Measurements from ENCODE around the gene PNMA8A. TPM values are rescaled to one million over a fixed set of nuclear protein-coding genes. Genes with fewer than 3 reads are reported as not detected.

PNMA8A gene
- total and polyA plus RNA-seq, 2 of the 8 experiments (the other 6 are each of a cell fraction or from before 2014, with no cell fraction given): 10.0 to 22.8 TPM

DNA sequence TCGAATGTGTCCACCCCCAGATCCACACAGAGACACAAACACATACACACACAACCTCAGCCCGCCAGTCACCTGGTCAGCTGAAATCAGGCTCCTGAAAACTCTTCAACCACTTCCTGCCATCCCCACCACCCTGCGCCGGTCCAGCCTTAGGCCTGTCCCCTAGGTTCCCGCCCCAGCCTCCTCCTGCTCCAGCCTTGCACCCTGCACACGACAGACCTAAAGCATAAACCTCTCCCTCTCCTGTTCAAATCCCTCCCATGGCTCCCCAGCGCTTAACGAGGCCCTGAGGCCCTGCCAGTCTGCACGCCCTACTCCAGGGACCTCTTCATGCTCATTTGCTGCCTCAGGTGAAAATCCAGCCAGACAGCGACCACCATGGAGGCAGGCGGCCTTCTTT is 17.2 kb upstream of the PNMA8A start:
- H3K23me2 ChIP-seq (ENCODE audit: low read depth, low read length): peaks cover 9% of the 10 kb centered on the region; the same call in 1 of the 2 replicates
- H3K4me1 ChIP-seq (replicated peaks in 1 of 4; ENCODE audit: control insufficient read depth in 3 of 4, insufficient read depth in 4 of 4, low read length in 3 of 4): peaks cover 0 to 25% (median 15%) of the 10 kb centered on the region in 4 experiments; a peak in 6 of 7 replicates

More for the DNA sequence above, 17.2 kb upstream of the PNMA8A start:
- H2BK5ac ChIP-seq (ENCODE audit: low read depth, low read length): no peak overlapping the region
- H2BK120ac ChIP-seq (replicated peaks; ENCODE audit: low read depth, low read length): no peak overlapping the region
- H3K79me1 ChIP-seq (ENCODE audit: low read depth, low read length): no peaks in the 10 kb centered on the region
- H3K14ac ChIP-seq (ENCODE audit: insufficient read length): no peak overlapping the region
- DNase-seq (ENCODE audit: low read depth in 1 of 2, low spot score in 2 of 2): peak in 1 of 2 experiments; percentile 53
- H3K18ac ChIP-seq (ENCODE audit: extremely low read depth, low read length): no peak overlapping the region
- peak overlapping the region; percentile 55; the same call in 1 of the 2 replicates for H2BK12ac ChIP-seq (ENCODE audit: low read depth, low read length)
- H2BK15ac ChIP-seq (ENCODE audit: low read length): no peak overlapping the region; the same call in 1 of the 2 replicates
- H3K36me3 ChIP-seq (ENCODE audit: control insufficient read depth in 2 of 4, insufficient read depth in 4 of 4, low read length in 3 of 4): no peaks in the 10 kb centered on the region
- H4K20me1 ChIP-seq (replicated peaks in 1 of 2; ENCODE audit: control insufficient read depth in 1 of 2, insufficient read depth in 2 of 2, low read length in 2 of 2): peaks cover 3 to 6% of the 10 kb centered on the region in 2 experiments
- no peaks in the 10 kb centered on the region for H3K9me3 ChIP-seq (ENCODE audit: insufficient read depth in 2 of 2, low read depth in 1 of 2, low read length in 1 of 2)
- no peak overlapping the region for H4K91ac ChIP-seq (replicated peaks; ENCODE audit: insufficient read length, low read length)
- H2AFZ ChIP-seq (ENCODE audit: low read length): no peak overlapping the region
- FAIRE-seq: no peak
- H3K23ac ChIP-seq (ENCODE audit: insufficient read length): no peak overlapping the region
- H3K56ac ChIP-seq (replicated peaks; ENCODE audit: insufficient read length, low read depth, low read length): no peak overlapping the region
- CTCF ChIA-PET (ENCODE audit: partially characterized antibody): interaction anchor here (0.6 to 6.7 kb wide), 19 partner anchors 8 to 205 kb away, joined by 3 to 254 read pairs (median 5); partner anchors contain the start of genes PNMA8A and PNMA8B
- no peak overlapping the region for H3K27ac ChIP-seq (ENCODE audit: low read depth, low read length)
- H3K9ac ChIP-seq (replicated peaks in 1 of 4; ENCODE audit: extremely low read depth in 1 of 4, low read depth in 3 of 4, low read length in 3 of 4): no peak overlapping the region
- TF ChIP-seq SP1 (IDR thresholded peaks at IDR 0.05; ENCODE audit: low read depth, low read length) (no peak), EZH2 (IDR thresholded peaks at IDR 0.05; ENCODE audit: low read depth, low read length, severe bottlenecking) (peak; percentile 9), RFX5 (IDR thresholded peaks at IDR 0.05; ENCODE audit: borderline replicate concordance, low read depth, low read length) (no peak)
- POLR2A ChIA-PET (ENCODE audit: partially characterized antibody): interaction anchor here (0.7 to 1.7 kb wide), 6 partner anchors 11 to 228 kb away, joined by 3 to 6 read pairs (median 4); partner anchors contain the start of gene CCDC8
- H2BK20ac ChIP-seq (ENCODE audit: low read length): 0 out of 2 replicates have a peak overlapping the region, but pooled peaks have one; percentile 1
- H3K79me2 ChIP-seq (ENCODE audit: control insufficient read depth in 1 of 2, insufficient read depth in 2 of 2, low read length in 2 of 2): no peaks in the 10 kb centered on the region
- no peak overlapping the region for H2AK5ac ChIP-seq (ENCODE audit: low read depth, low read length)
- H4K5ac ChIP-seq (ENCODE audit: insufficient read length, low read depth, low read length): no peak overlapping the region
- H3K4me3 ChIP-seq (ENCODE audit: extremely low read depth in 1 of 4, insufficient read depth in 2 of 4, low read depth in 3 of 4, low read length in 4 of 4): no peak overlapping the region
- H4K8ac ChIP-seq (ENCODE audit: extremely low read depth, insufficient read depth, low read length): no peak overlapping the region
- peaks cover 22 to 70% (median 58%) of the 10 kb centered on the region in 4 experiments for H3K27me3 ChIP-seq (replicated peaks in 1 of 4; ENCODE audit: control insufficient read depth in 3 of 4, extremely low read depth in 1 of 4, insufficient read depth in 3 of 4, low read length in 3 of 4)
- H3K4me2 ChIP-seq (ENCODE audit: insufficient read depth in 1 of 2, low read depth in 2 of 2, low read length in 2 of 2): peak overlapping the region in 1 of 2 experiments; percentile 53; a peak in 1 of 4 replicates
- no peak overlapping the region for H3K4ac ChIP-seq (replicated peaks; ENCODE audit: insufficient read length, low read depth, low read length)
- WGBS, 2 experiments (ENCODE audit: extremely low coverage in 1 of 2, insufficient coverage in 1 of 2, insufficient read length in 1 of 2, insufficient replicate concordance in 2 of 2, low coverage in 1 of 2, low lambda C conversion rate in 2 of 2, missing lambda C conversion rate in 1 of 2): 71% methylated on average over 11 of the region's 11 CpGs; no CpG with 5 or more reads in 1 of the 2 experiments

Measured in H1 (cell line).